ENCODE results near the gene GLI3.

GRCh38 chr7:42085531-42085930 is 151.5 kb downstream of the GLI3 start:
- no peak for TF ChIP-seq CTCF (IDR thresholded peaks at IDR 0.05)
- TF ChIP-seq POLR2A (IDR thresholded peaks at IDR 0.05) = no peak
- peak in 1 of 2 donors; percentile 16 for TF ChIP-seq EP300 (IDR thresholded peaks at IDR 0.05)

All from tibial nerve (tissue), 4 donors.